ENCODE results near the gene EIF3D.
"Not testable (repeated sequence)": the region's sequence is repeated elsewhere in the genome, so short reads cannot be mapped to it uniquely, and the experiment has no call there.

EIF3D gene

DNA sequence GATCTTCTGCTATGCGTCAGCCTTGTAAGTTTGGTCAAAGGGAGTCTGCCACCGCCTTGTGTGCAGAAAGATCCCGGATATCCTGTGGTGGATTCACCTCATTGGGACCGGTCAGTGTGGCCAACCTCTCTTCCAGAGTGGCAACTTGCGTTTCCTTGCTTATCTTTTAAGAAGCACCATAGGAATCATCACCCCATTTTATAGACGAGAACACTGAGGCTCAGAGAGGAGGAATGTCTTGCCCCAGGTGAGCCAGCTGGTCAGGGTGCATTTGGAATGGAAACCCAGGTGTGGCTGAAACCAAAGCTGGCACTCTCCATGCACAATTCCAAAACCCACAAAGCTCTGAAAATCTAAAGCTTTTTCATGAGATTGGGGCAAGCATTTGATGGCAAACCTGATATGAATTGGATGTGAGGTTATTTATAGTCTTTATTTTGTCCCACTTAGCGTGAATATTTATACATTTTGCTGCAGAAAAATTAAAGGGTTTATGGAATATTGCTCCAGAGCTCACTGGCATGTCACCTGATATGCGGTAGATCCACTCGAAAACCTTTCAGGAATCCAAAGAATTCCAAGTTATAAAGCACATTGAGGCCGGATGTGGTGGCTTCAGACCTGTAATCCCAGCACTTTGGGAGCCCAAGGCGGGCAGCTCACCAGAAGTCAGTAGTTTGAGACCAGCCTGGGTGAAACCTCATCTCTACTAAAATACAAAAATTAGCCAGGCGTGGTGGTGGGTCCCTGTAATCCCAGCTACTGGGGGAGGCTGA lies 12.1 kb upstream of the EIF3D start:
- peaks cover 9% of the 10 kb centered on the region; the same call in 1 of the 2 replicates for H3K4me1 ChIP-seq (ENCODE audit: insufficient read depth, low read length)
- no peaks in the 10 kb centered on the region for H3K36me3 ChIP-seq (ENCODE audit: insufficient read depth, low read length)
- no peak overlapping the region for H3K9ac ChIP-seq (ENCODE audit: low read depth, low read length)
- H3K9me3 ChIP-seq (ENCODE audit: control insufficient read depth, insufficient read depth, low read length), result no peaks in the 10 kb centered on the region

DNA sequence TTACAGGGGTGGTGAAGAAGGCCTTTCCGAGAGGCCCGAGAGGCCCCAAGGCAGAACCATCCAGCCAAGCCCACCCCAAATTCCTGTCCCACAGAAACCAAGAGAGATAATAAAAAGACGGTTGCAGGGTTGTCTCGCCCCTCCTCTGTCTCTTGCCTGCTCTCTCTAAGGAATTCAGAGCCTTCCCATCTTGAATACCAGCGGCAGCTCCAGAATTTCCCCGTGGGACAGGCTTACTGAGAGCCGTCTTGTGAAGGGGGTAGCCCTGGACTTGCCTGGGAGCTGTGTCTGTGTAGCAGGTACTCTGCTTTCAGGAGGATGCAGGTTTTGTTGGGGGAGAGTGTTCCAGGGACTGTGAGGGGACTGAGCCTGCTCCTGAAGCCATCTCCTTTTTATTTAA lies 9.6 kb upstream of the EIF3D start:
- H3K4me1 ChIP-seq (ENCODE audit: insufficient read depth, low read length), result peaks cover 9% of the 10 kb centered on the region; the same call in 1 of the 2 replicates
- no peaks in the 10 kb centered on the region for H3K36me3 ChIP-seq (ENCODE audit: insufficient read depth, low read length)
- no peak overlapping the region for H3K9ac ChIP-seq (ENCODE audit: low read depth, low read length)
- H3K9me3 ChIP-seq (ENCODE audit: control insufficient read depth, insufficient read depth, low read length), result no peaks in the 10 kb centered on the region; the same call in 1 of the 2 replicates

DNA sequence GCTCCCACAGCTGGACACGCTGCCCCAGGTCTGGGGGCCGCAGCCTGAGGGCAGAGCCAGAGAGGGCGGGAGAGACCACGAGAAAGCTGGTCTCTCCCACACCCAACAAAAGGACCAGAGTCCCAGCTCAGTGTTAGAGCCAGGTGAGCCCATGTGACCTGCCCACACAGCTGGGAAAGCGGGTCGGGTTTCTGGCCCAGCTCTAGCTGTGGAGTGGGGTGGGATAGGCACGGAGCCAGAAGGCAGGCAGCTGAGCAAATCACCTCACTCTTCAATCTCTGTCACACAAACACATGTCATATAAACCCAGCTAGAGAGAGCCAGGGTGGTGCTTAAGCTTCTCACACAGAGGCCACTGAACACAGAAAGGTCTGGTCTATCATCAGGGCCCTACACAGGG lies 7.8 kb upstream of the EIF3D start:
- H3K4me1 ChIP-seq (ENCODE audit: insufficient read depth, low read length), result peaks cover 5% of the 10 kb centered on the region; the same call in 1 of the 2 replicates
- H3K36me3 ChIP-seq (ENCODE audit: insufficient read depth, low read length), result no peaks in the 10 kb centered on the region
- no peak overlapping the region for H3K9ac ChIP-seq (ENCODE audit: low read depth, low read length)
- no peaks in the 10 kb centered on the region; the same call in 1 of the 2 replicates for H3K9me3 ChIP-seq (ENCODE audit: control insufficient read depth, insufficient read depth, low read length)

DNA sequence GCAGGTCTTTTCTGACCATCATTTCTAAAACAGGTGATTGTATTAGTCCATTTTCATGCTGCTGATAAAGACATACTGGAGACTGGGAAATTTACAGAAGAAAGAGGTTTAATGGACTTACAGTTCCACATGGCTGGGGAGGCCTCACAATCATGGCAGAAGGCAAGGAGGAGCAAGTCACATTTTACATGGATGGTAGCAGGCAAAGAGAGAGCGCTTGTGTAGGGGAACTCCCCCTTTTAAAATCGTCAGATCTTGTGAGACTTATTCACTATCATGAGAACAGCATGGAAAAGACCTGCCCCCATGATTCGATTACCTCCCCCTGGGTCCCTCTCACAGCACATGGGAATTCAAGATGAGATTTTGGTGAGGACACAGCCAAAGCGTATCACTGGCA lies 4.4 kb upstream of the EIF3D start:
- not testable (repeated sequence) for H3K36me3 ChIP-seq (ENCODE audit: insufficient read depth, low read length); H3K9me3 ChIP-seq (ENCODE audit: control insufficient read depth, insufficient read depth, low read length); H3K9ac ChIP-seq (ENCODE audit: low read depth, low read length); H3K4me1 ChIP-seq (ENCODE audit: insufficient read depth, low read length)

DNA sequence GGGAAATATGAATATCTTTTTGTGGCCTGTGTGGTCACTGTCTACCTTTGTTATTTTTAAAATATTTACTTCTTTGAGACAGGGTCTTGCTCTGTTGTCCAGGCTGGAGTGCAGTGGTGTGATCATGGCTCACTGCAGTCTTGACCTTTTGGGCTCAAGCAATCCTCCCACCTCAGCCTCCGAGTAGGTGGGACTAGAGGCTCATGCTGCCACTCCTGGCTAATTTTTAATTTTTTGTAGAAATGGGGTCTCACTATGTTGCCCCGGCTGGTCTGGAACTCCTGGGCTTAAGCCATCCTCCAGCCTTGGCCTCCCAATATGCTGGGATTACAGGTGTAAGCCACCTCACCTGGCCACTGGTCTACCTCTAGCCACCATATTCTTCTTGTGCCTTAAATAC lies 3.5 kb upstream of the EIF3D start:
- Histone ChIP-seq H3K9ac (ENCODE audit: low read depth, low read length) (no peak overlapping the region), H3K36me3 (ENCODE audit: insufficient read depth, low read length) (no peaks in the 10 kb centered on the region), H3K9me3 (ENCODE audit: control insufficient read depth, insufficient read depth, low read length) (no peaks in the 10 kb centered on the region; the same call in 1 of the 2 replicates), H3K4me1 (ENCODE audit: insufficient read depth, low read length) (peaks cover 5% of the 10 kb centered on the region; the same call in 1 of the 2 replicates)

DNA sequence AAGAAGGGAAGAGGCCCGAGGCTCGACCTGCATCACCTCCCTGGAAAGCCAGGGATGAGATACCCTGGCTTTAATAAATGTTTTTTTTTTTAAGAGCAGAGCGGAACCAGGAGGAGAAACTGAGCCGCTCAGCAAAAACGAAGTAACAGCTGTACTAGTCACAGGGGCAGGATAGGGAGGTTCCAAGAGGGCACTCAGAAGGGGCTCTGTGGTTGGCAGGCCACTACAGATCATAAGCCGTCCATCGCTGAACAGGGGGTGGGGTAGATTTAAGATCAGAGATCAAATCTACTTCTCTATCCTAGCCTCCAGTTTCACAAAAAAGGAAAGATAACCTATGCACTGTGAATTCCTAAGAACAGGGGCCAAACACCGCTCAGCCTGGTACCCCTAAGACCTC lies 625 bp downstream of the EIF3D start:
- H3K4me1 ChIP-seq (ENCODE audit: insufficient read depth, low read length), result peaks cover 5% of the 10 kb centered on the region; the same call in 1 of the 2 replicates

DNA sequence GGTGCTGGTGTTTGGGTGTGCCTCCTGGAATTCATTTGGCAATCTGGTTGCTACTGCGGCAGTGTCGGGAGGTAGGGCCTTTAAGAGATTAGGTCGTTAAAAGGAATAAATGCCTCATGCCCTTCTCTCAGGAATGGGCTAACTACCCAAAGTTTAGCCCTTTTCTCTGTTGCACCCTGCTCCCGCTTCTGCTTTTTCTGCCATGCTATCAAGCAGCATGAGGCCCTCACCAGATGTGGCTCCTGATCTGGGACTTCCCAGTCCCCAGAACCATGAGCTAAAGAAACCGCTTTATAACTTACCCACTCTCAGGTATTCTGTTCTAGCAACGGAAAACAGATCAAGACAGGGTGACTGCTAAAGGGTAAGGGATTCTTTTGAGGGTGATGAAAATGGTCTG lies 6.3 kb downstream of the EIF3D start:
- H3K36me3 ChIP-seq (ENCODE audit: insufficient read depth, low read length), result peaks cover 70% of the 10 kb centered on the region
- no peaks in the 10 kb centered on the region for H3K4me1 ChIP-seq (ENCODE audit: insufficient read depth, low read length)
- no peaks in the 10 kb centered on the region for H3K9me3 ChIP-seq (ENCODE audit: control insufficient read depth, insufficient read depth, low read length)
- H3K9ac ChIP-seq (ENCODE audit: low read depth, low read length), result no peak overlapping the region

More for the DNA sequence above, 625 bp downstream of the EIF3D start:
- Histone ChIP-seq H3K9ac (ENCODE audit: low read depth, low read length) (peak overlapping the region; percentile 96), H3K9me3 (ENCODE audit: control insufficient read depth, insufficient read depth, low read length) (no peaks in the 10 kb centered on the region; the same call in 1 of the 2 replicates), H3K36me3 (ENCODE audit: insufficient read depth, low read length) (peaks cover 25% of the 10 kb centered on the region)

DNA sequence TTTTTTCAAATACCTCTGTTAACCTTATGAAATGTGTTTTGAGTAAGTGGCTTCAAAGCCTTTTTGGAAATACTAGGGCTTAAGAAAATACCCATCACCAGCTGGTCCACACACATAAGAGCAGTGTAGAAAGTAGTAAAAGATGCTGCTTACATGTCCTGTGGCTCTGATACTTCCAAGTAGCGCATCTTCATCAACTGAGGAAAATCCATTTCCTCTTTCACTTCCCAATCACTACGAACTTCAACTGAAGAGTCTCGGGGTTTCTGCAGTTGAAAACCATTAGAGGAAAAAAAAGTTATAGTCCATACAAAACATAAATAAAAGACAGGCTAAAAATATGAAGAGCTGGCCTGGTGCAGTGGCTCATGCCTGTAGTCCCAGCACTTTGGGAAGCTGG lies 8.5 kb downstream of the EIF3D start:
- no peak overlapping the region for H3K9ac ChIP-seq (ENCODE audit: low read depth, low read length)
- no peaks in the 10 kb centered on the region for H3K9me3 ChIP-seq (ENCODE audit: control insufficient read depth, insufficient read depth, low read length)
- H3K4me1 ChIP-seq (ENCODE audit: insufficient read depth, low read length), result no peaks in the 10 kb centered on the region
- H3K36me3 ChIP-seq (ENCODE audit: insufficient read depth, low read length), result peaks cover 78% of the 10 kb centered on the region

DNA sequence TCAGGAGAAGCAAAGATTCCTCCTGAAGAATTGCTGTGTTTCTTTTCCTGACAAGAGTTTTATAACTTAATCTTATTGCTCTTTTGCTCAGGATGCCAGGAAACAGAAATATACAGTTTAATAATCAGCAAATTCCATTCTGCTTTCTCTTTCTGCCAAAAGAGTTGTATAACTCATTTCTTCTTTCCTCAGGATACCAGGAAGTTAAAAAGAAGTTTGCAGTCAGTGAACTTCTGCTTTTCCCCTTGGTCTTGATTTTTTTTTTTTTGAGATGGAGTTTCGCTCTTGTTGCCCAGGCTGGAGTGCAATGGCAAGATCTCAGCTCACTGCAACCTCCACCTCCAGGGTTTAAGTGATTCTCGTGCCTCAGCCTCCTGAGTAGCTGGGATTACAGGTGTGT lies 9.1 kb downstream of the EIF3D start:
- H3K4me1 ChIP-seq (ENCODE audit: insufficient read depth, low read length); H3K9ac ChIP-seq (ENCODE audit: low read depth, low read length); H3K9me3 ChIP-seq (ENCODE audit: control insufficient read depth, insufficient read depth, low read length): not testable (repeated sequence)
- peaks cover 75% of the 10 kb centered on the region for H3K36me3 ChIP-seq (ENCODE audit: insufficient read depth, low read length)

DNA sequence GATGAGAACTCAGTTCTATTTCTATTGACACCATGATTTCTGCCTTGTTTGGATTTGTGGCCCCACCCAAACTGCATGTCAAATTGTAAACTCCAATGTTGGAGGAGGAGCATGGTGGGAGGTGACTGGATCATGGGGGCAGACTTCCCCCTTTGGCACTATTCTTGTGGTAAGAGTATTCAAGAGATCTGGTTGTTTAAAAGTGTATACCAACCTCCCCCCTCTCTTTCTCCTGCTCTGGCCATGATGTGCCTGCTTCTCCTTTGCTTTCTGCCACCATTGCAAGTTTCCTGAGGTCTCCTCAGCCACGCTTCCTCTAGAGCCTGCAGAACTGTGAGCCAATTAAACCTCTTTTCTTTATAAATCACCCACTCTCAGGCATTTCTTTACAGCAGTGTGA lies 14.2 kb downstream of the EIF3D start:
- Histone ChIP-seq H3K9ac (ENCODE audit: low read depth, low read length) (no peak overlapping the region), H3K36me3 (ENCODE audit: insufficient read depth, low read length) (peaks cover 75% of the 10 kb centered on the region), H3K4me1 (ENCODE audit: insufficient read depth, low read length) (no peaks in the 10 kb centered on the region), H3K9me3 (ENCODE audit: control insufficient read depth, insufficient read depth, low read length) (no peaks in the 10 kb centered on the region)

DNA sequence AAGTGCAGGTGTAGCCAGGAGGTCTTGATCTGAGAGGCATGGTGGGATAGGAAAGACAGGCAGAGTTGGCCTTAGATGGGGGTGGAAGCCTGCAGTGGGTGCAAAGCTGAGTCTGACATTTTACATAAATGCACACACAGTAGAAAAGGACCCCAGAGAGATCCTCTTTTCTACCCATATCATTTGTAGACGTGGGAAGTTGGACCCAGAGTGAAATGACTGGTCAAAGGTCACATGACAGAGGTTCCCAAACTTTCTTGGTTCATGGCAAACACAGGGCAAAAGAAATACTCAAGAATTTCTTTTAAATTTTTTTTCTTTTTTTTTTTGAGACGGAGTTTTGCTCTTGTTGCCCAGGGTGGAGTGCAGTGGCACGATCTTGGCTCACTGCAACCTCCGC lies 16.0 kb downstream of the EIF3D start:
- H3K4me1 ChIP-seq (ENCODE audit: insufficient read depth, low read length), result no peaks in the 10 kb centered on the region
- H3K9me3 ChIP-seq (ENCODE audit: control insufficient read depth, insufficient read depth, low read length), result no peaks in the 10 kb centered on the region
- H3K9ac ChIP-seq (ENCODE audit: low read depth, low read length), result no peak overlapping the region
- H3K36me3 ChIP-seq (ENCODE audit: insufficient read depth, low read length), result peaks cover 59% of the 10 kb centered on the region

DNA sequence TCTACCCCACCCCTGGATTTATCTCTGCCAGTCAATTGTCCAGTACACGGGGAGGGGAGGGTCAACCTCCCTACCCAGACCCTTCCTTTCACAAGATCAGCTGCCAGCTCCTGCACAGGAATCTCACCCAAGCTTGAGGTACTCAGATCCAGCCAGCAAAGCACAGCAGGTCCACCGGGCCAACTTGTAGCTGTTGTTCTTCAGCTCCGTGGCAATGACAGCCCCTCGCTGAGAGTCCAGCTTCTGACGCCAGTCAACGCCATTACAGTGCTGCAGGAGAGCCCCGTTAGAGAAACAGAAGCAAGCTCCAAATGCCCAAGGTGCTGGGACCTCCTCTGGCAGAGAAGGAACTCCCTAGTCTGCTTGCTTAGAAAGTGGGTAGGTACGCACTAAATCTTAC lies 16.6 kb downstream of the EIF3D start:
- no peaks in the 10 kb centered on the region; the same call in 1 of the 2 replicates for H3K9me3 ChIP-seq (ENCODE audit: control insufficient read depth, insufficient read depth, low read length)
- no peaks in the 10 kb centered on the region for H3K4me1 ChIP-seq (ENCODE audit: insufficient read depth, low read length)
- no peak overlapping the region for H3K9ac ChIP-seq (ENCODE audit: low read depth, low read length)
- H3K36me3 ChIP-seq (ENCODE audit: insufficient read depth, low read length), result peaks cover 52% of the 10 kb centered on the region

DNA sequence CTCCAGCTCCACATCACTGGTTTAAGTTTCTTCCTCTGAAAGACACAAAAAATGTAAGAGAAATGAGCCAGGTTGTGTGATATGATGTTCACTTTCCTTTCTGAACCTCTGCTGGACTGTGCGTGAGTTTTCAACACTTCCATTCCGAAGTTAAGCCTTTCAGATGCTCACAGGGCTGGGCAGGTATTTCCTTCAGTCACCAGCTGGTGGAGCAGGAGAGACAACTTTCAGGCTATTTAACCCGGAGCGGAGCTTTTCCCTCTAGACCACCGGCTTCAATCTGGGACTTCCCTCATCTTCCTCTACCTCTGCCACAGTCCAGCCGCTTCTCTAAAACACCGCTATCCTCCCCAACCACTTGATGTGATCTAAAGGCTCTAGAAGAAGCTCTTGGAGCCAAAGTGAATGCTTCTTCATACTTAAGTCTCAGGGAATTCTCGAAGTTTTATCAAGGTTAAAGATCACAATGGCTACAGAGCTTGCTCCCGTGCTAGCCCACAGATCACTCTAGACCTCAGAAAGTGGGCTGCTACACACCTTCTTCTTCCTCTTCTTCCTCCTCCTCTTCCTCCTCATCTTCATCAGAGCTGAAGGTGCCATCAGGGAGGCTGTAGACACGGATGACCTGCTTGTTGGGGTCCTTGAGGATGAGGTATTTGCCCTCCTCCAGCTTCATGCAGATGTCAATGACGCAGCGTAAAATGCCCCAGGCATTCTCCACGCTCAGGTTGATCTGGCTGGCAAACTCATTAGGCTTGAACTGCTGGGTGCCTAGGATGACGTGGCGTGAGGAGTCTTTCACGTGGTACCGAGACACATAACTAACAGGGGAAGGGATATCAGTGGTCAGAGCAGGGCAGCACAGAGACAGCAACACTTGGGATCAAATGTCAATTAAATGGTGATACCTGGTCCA lies 17.7 kb downstream of the EIF3D start:
- H3K36me3 ChIP-seq (ENCODE audit: insufficient read depth, low read length), result peaks cover 45% of the 10 kb centered on the region

DNA sequence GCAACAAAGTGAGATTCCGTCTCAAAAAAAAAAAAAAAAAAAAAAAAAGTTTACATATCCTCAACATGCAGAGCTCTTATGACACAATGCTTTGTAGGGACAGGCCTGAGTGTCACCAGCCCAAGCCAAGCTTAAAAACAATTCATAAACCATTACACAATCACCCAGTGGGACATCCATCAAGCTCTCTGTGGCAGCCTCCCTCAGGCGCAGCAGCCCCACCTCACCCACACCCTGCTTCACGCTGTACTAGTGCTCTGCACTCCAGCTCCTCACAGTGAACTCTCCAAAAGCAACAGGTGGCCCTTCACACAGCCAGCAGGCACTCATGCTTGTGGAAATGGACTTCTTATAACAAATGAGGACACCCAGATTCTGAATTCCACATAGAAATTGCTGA lies 18.6 kb downstream of the EIF3D start:
- Histone ChIP-seq H3K36me3 (ENCODE audit: insufficient read depth, low read length) (peaks cover 43% of the 10 kb centered on the region), H3K9me3 (ENCODE audit: control insufficient read depth, insufficient read depth, low read length) (no peaks in the 10 kb centered on the region; the same call in 1 of the 2 replicates), H3K9ac (ENCODE audit: low read depth, low read length) (no peak overlapping the region), H3K4me1 (ENCODE audit: insufficient read depth, low read length) (no peaks in the 10 kb centered on the region)

More for the DNA sequence above, 17.7 kb downstream of the EIF3D start:
- no peak overlapping the region for H3K9ac ChIP-seq (ENCODE audit: low read depth, low read length)
- H3K4me1 ChIP-seq (ENCODE audit: insufficient read depth, low read length), result no peaks in the 10 kb centered on the region
- H3K9me3 ChIP-seq (ENCODE audit: control insufficient read depth, insufficient read depth, low read length), result no peaks in the 10 kb centered on the region; the same call in 1 of the 2 replicates

Data from ES-I3 (cell line).